ENCODE results near the gene CBFA2T3.

CBFA2T3 gene

DNA sequence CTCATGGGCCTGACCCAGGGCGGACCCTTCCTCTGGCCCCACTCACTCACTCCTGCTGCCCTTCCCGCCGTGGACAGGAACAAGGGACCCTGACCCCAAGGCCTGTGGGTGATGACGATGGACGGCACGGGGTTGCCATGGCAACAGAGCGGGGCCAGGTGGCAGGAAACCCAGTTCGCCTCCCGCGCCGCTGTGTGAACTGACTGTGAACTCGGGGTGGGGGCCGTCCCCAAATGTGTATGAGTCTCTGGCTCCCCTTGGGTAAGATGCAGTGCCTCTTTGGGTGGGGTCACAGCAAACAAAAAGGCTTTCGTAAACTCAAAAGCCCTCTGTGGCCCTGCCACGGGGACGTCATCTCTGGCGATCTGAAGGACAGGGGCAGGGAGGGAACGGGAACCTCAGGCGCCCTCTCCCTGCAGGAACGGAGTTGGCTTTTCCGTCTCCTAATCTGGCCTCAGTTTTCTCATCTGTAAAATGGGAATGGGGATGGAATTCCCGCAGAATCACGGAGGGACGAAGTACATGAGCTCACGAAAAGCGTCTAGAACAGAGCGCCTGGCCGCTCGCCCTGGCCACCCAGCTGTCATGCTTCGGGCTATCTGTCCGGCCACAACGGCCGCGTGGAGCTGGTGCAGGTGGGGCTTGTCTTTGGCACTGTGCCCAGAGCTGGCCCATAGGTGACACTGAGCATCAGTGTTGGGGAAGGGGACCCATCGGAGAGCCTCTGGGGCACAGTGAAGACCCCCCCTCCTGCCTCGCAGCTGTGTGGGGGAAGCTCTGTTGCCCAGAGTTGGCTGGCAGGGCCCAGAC is 65.7 kb downstream of the CBFA2T3 start:
- no peak for DNase-seq (ENCODE audit: low read depth, low spot score)
- H3K36me3 ChIP-seq (ENCODE audit: insufficient read depth, insufficient read length, low read length): no peaks in the 10 kb centered on the region

DNA sequence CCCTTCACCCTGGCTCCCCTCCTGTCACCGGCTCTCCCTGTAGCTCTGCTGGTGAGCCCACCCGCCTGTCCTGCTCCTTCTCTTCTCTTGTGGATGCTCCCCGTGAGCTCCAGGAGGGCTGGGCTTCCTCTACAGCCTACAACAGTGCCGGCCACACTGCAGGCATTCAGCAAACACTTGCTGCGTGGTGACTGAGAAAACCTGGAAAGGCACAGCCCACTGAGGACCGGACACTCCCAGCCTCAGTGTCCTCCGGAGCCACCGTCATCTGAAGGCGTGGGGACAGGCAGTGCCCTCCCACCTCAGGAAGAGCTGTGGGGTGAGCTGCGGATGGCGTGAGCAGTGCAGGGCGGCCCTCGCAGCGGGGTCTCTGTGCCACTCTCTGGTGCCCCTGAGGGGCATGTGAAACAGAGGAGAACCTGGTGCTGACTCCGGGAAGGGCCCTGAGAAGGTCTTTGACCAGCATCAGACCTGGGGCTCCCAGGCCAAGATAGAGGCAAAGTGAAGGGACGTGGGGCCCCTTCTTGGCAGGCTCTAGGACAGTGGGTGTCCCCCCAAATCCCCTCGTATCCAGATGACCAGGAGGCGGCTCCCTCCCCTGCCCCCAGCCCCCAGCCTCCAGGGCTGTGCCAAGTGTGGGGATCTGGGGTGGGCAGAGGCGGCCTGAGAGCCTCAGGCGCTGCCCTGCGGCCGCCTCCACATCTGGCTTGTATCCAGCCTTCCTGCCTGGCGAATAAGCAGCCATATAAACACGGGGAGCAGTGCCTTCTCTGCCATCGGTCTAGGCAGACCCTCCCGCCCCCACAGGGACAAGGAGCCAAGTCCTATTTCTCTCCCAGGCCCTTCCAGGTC is 66.5 kb downstream of the CBFA2T3 start:
- DNase-seq (ENCODE audit: low read depth, low spot score): no peak
- Histone ChIP-seq H3K27me3 (ENCODE audit: insufficient read depth, insufficient read length) (no peaks in the 10 kb centered on the region), H3K4me3 (ENCODE audit: insufficient read length, low read depth) (no peak overlapping the region), H3K4me1 (ENCODE audit: insufficient read depth, insufficient read length) (peaks cover 27% of the 10 kb centered on the region), H3K9me3 (ENCODE audit: insufficient read depth, low read length) (peaks cover 5% of the 10 kb centered on the region; the same call in 1 of the 2 replicates), H3K36me3 (ENCODE audit: insufficient read depth, insufficient read length, low read length) (no peaks in the 10 kb centered on the region), H3K9ac (ENCODE audit: insufficient read length, low read depth) (peak overlapping the region; percentile 45)
- no peak for TF ChIP-seq ZNF274 (IDR thresholded peaks at IDR 0.05; ENCODE audit: low read depth, low read length)

More for the DNA sequence above, 65.7 kb downstream of the CBFA2T3 start:
- TF ChIP-seq SUZ12 (IDR thresholded peaks at IDR 0.05; ENCODE audit: extremely low read depth, insufficient read depth, insufficient read length) (no peak), ZNF274 (IDR thresholded peaks at IDR 0.05; ENCODE audit: low read depth, low read length) (no peak), YY1 (IDR thresholded peaks at IDR 0.05; ENCODE audit: insufficient read depth, insufficient read length) (no peak)
- Histone ChIP-seq H3K9ac (ENCODE audit: insufficient read length, low read depth) (no peak overlapping the region), H3K4me1 (ENCODE audit: insufficient read depth, insufficient read length) (peaks cover 26% of the 10 kb centered on the region), H3K9me3 (ENCODE audit: insufficient read depth, low read length) (peaks cover 5% of the 10 kb centered on the region; the same call in 1 of the 2 replicates), H3K4me3 (ENCODE audit: insufficient read length, low read depth) (no peak overlapping the region), H3K27me3 (ENCODE audit: insufficient read depth, insufficient read length) (no peaks in the 10 kb centered on the region)

DNA sequence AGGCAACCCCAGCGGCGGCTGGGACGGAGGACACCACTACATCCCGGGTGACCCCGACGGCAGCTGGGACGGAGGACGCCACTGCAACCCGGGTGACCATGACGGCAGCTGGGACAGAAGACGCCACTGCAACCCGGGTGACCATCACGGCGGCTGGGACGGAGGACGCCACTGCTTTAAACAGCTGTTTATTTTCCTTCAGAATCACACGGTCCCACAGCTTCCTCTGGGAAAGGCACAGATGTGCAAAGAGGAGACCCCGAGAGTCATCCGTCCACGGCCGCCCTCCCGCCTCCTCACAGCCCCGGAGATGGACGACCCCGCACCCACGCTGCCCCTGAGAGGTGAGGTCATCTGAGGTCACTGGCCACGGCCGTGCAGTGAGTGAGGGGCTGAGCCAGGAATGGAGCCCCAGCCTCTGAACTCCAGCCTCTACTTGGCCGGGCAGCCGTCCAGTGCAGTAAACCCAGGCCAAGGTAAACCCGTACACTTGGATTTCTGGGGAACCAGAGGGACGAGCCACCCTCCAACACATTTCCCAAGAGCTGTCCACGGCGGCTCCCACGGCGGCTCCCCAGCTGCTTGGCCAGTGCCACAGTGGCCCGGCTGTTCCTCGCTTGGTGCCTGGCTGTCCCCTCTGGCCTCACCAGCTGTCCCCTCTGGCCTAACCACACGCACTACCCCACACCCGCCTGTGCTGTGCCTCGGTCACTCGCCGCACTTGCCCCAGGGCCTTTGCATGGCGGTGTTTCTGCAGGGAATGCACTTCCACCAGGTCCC is 67.4 kb downstream of the CBFA2T3 start:
- H3K9ac ChIP-seq (ENCODE audit: insufficient read length, low read depth): peak overlapping the region; percentile 45
- TF ChIP-seq YY1 (IDR thresholded peaks at IDR 0.05; ENCODE audit: insufficient read depth, insufficient read length): no peak
- TF ChIP-seq SUZ12 (IDR thresholded peaks at IDR 0.05; ENCODE audit: extremely low read depth, insufficient read depth, insufficient read length): no peak
- TF ChIP-seq ZNF274 (IDR thresholded peaks at IDR 0.05; ENCODE audit: low read depth, low read length): no peak
- peaks cover 5% of the 10 kb centered on the region; the same call in 1 of the 2 replicates for H3K9me3 ChIP-seq (ENCODE audit: insufficient read depth, low read length)
- peaks cover 27% of the 10 kb centered on the region for H3K4me1 ChIP-seq (ENCODE audit: insufficient read depth, insufficient read length)
- H3K4me3 ChIP-seq (ENCODE audit: insufficient read length, low read depth): no peak overlapping the region
- no peak for DNase-seq (ENCODE audit: low read depth, low spot score)
- no peaks in the 10 kb centered on the region for H3K27me3 ChIP-seq (ENCODE audit: insufficient read depth, insufficient read length)
- no peaks in the 10 kb centered on the region for H3K36me3 ChIP-seq (ENCODE audit: insufficient read depth, insufficient read length, low read length)

DNA sequence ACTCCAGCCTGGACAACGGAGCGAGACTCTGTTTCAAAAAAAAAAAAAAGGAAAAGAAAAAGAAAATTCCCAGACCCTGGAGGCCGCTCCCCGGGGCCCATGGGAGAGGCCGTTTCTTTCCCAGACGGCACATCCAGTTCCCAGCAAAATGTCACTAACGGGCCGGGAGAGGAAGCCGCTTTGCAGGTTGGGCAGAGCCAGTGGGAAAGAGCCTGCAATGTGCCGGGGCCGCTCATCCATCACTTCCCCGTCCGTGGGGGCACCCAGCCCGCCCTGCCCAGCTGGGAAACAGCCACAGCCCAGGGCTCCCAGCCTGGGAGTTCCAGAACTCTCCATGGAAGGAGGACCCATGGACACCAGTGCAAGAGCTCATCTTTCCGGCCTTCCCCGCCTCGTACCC is 68.7 kb downstream of the CBFA2T3 start:
- DNase-seq (ENCODE audit: low read depth, low spot score): no peak
- Histone ChIP-seq H3K4me1 (ENCODE audit: insufficient read depth, insufficient read length) (peaks cover 27% of the 10 kb centered on the region), H3K27me3 (ENCODE audit: insufficient read depth, insufficient read length) (no peaks in the 10 kb centered on the region), H3K9ac (ENCODE audit: insufficient read length, low read depth) (no peak overlapping the region), H3K36me3 (ENCODE audit: insufficient read depth, insufficient read length, low read length) (no peaks in the 10 kb centered on the region), H3K9me3 (ENCODE audit: insufficient read depth, low read length) (peaks cover 4% of the 10 kb centered on the region; the same call in 1 of the 2 replicates), H3K4me3 (ENCODE audit: insufficient read length, low read depth) (no peak overlapping the region)
- TF ChIP-seq SUZ12 (IDR thresholded peaks at IDR 0.05; ENCODE audit: extremely low read depth, insufficient read depth, insufficient read length): no peak
- no peak for TF ChIP-seq YY1 (IDR thresholded peaks at IDR 0.05; ENCODE audit: insufficient read depth, insufficient read length)
- no peak for TF ChIP-seq ZNF274 (IDR thresholded peaks at IDR 0.05; ENCODE audit: low read depth, low read length)

DNA sequence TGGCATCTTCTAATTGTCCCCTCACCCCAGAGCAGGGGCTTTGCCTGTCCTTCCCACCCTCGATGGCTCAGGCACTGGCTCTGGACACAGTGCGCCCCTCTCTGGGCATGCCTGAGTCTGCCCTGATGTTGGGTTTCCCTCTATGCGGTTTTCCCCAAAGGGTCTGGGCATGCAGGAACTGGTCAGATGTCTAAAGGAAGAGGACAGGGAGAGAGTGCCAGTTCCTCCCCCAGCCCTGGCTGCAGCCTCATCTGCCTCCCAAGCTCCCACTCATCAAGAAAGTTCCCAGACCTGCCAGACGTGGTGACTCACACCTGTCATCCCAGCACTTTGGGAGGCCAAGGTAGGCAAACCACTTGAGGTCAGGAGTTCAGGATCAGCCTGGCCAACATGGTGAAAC is 69.2 kb downstream of the CBFA2T3 start:
- Histone ChIP-seq H3K4me1 (ENCODE audit: insufficient read depth, insufficient read length) (peaks cover 23% of the 10 kb centered on the region), H3K9ac (ENCODE audit: insufficient read length, low read depth) (no peak overlapping the region), H3K27me3 (ENCODE audit: insufficient read depth, insufficient read length) (no peaks in the 10 kb centered on the region), H3K9me3 (ENCODE audit: insufficient read depth, low read length) (no peaks in the 10 kb centered on the region), H3K4me3 (ENCODE audit: insufficient read length, low read depth) (no peak overlapping the region), H3K36me3 (ENCODE audit: insufficient read depth, insufficient read length, low read length) (no peaks in the 10 kb centered on the region)
- TF ChIP-seq YY1 (IDR thresholded peaks at IDR 0.05; ENCODE audit: insufficient read depth, insufficient read length) (no peak), SUZ12 (IDR thresholded peaks at IDR 0.05; ENCODE audit: extremely low read depth, insufficient read depth, insufficient read length) (no peak), ZNF274 (IDR thresholded peaks at IDR 0.05; ENCODE audit: low read depth, low read length) (no peak)
- no peak for DNase-seq (ENCODE audit: low read depth, low spot score)

DNA sequence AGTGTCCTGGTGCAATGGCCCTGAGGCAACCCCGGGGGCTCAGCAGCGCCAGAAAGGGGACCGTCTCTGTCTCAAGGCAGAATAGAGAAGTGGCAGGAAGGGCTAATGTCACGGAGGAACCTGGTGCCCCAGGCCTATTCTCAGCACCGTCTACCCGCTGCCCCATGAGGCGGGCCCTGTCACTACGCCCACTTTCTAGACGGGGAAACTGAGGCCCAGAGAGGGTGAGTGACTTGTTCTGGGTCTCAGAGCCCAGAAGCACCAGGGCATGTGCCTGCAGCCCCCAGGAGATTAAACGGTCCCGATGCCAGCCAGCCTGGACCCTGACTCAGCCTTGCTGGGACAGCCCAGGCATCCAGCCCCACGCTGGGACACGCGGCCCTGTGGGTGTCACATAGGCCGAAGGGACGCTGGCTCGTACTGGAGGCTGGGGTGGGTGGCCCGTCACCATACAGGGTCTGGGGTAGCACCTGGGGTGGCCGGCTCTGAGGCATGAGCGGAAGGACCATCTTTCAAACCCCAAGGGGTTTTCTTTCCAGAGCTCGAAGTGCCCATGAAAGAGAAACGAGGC is 70.4 kb downstream of the CBFA2T3 start:
- no peak overlapping the region for H3K4me3 ChIP-seq (ENCODE audit: insufficient read length, low read depth)
- no peaks in the 10 kb centered on the region for H3K27me3 ChIP-seq (ENCODE audit: insufficient read depth, insufficient read length)
- TF ChIP-seq YY1 (IDR thresholded peaks at IDR 0.05; ENCODE audit: insufficient read depth, insufficient read length): no peak
- no peak for TF ChIP-seq SUZ12 (IDR thresholded peaks at IDR 0.05; ENCODE audit: extremely low read depth, insufficient read depth, insufficient read length)
- no peak for TF ChIP-seq ZNF274 (IDR thresholded peaks at IDR 0.05; ENCODE audit: low read depth, low read length)
- no peaks in the 10 kb centered on the region for H3K9me3 ChIP-seq (ENCODE audit: insufficient read depth, low read length)
- peaks cover 20% of the 10 kb centered on the region for H3K4me1 ChIP-seq (ENCODE audit: insufficient read depth, insufficient read length)
- DNase-seq (ENCODE audit: low read depth, low spot score): no peak
- no peak overlapping the region for H3K9ac ChIP-seq (ENCODE audit: insufficient read length, low read depth)
- H3K36me3 ChIP-seq (ENCODE audit: insufficient read depth, insufficient read length, low read length): no peaks in the 10 kb centered on the region
